Liver (tissue), 9 donors: ENCODE data around the gene MFAP3. TPM values are rescaled to one million over a fixed set of nuclear protein-coding genes. Genes with fewer than 3 reads are reported as not detected.
A peak's percentile ranks its signal among the peaks of the same experiment; 100 is the strongest.

Experiments used
- DNase-seq: peaks from one replicate; pipeline ENCODE4 v3.0.0-alpha.2; 2017; ENCODE audit warnings: low spot score
- H3K27ac ChIP-seq, 2 donors: one replicate each; pipeline ENCODE4 v1.7.0; 2013; ENCODE audit warnings: inconsistent platforms in 2 of 2, low read length in 2 of 2, control low read depth in 1 of 2, low read depth in 1 of 2, mild to moderate bottlenecking in 1 of 2
- H3K27me3 ChIP-seq, 4 donors: one replicate each; pipeline versions ENCODE4 v1.6.1 to v1.7.0; 2013; ENCODE audit warnings: low read length in 3 of 4, inconsistent platforms in 1 of 4, mild to moderate bottlenecking in 1 of 4, moderate library complexity in 1 of 4; ENCODE audit not compliant: control insufficient read depth in 4 of 4, insufficient read depth in 4 of 4
- H3K36me3 ChIP-seq, 4 donors: one replicate each; pipeline versions ENCODE4 v1.6.1 to v1.7.0; 2013; ENCODE audit warnings: low read length in 3 of 4, mild to moderate bottlenecking in 3 of 4, low read depth in 1 of 4, moderate library complexity in 1 of 4; ENCODE audit not compliant: control insufficient read depth in 4 of 4, insufficient read depth in 3 of 4
- H3K4me1 ChIP-seq, 4 donors: one replicate each; pipeline versions ENCODE4 v1.6.1 to v1.7.0; 2013; ENCODE audit warnings: low read length in 3 of 4, mild to moderate bottlenecking in 3 of 4, moderate library complexity in 1 of 4; ENCODE audit not compliant: control insufficient read depth in 4 of 4, insufficient read depth in 4 of 4
- H3K4me3 ChIP-seq, 3 donors: one replicate each; pipeline versions ENCODE4 v1.6.1 to v1.7.0; 2013; ENCODE audit warnings: low read length in 3 of 3, control low read depth in 1 of 3, low read depth in 1 of 3, mild to moderate bottlenecking in 1 of 3
- H3K9ac ChIP-seq, 2 donors: one replicate each; pipeline ENCODE4 v1.7.0; 2013; ENCODE audit warnings: low read length in 2 of 2, mild to moderate bottlenecking in 2 of 2, moderate library complexity in 2 of 2, control low read depth in 1 of 2, low read depth in 1 of 2
- H3K9me3 ChIP-seq, 4 donors: one replicate each; pipeline versions ENCODE4 v1.6.1 to v1.7.0; 2013; ENCODE audit warnings: low read length in 3 of 4; ENCODE audit not compliant: control insufficient read depth in 4 of 4
- EGR1 ChIP-seq, 2 donors: IDR thresholded peaks; 2 replicates each; pipeline ENCODE4 v1.6.1; 2016 to 2018; ENCODE audit warnings: antibody characterized with exemption in 2 of 2, low read depth in 2 of 2
- FOXA1 ChIP-seq: IDR thresholded peaks from 2 replicates; pipeline ENCODE4 v1.6.1; 2016; ENCODE audit warnings: antibody characterized with exemption
- GABPA ChIP-seq, 2 donors: IDR thresholded peaks in 1 of 2; conservative IDR thresholded peaks in 1 of 2; 2 replicates each; pipeline ENCODE4 v1.6.1; 2016; ENCODE audit warnings: antibody characterized with exemption in 2 of 2, mild to moderate bottlenecking in 1 of 2, moderate library complexity in 1 of 2
- HNF4A ChIP-seq, 2 donors: conservative IDR thresholded peaks; 2 replicates each; pipeline ENCODE4 v1.6.1; 2016; ENCODE audit warnings: antibody characterized with exemption in 2 of 2, mild to moderate bottlenecking in 2 of 2
- HNF4G ChIP-seq: IDR thresholded peaks from 2 replicates; pipeline ENCODE4 v1.6.1; 2016; ENCODE audit warnings: antibody characterized with exemption
- JUND ChIP-seq, 2 donors: IDR thresholded peaks; 2 replicates each; pipeline ENCODE4 v1.6.1; 2016; ENCODE audit warnings: antibody characterized with exemption in 2 of 2
- NR2F2 ChIP-seq: IDR thresholded peaks from 2 replicates; pipeline ENCODE4 v1.6.1; 2016; ENCODE audit warnings: antibody characterized with exemption
- RAD21 ChIP-seq, 2 donors: IDR thresholded peaks; 2 replicates each; pipeline ENCODE4 v1.6.1; 2016; ENCODE audit warnings: antibody characterized with exemption in 2 of 2, mild to moderate bottlenecking in 2 of 2
- RXRA ChIP-seq, 2 donors: IDR thresholded peaks; 2 replicates each; pipeline ENCODE4 v1.6.1; 2017 to 2018; ENCODE audit warnings: antibody characterized with exemption in 2 of 2, mild to moderate bottlenecking in 1 of 2
- SP1 ChIP-seq: IDR thresholded peaks from 2 replicates; pipeline ENCODE4 v1.6.1; 2018; ENCODE audit warnings: antibody characterized with exemption, mild to moderate bottlenecking
- TAF1 ChIP-seq: conservative IDR thresholded peaks from 2 replicates; pipeline ENCODE4 v1.6.1; 2016; ENCODE audit warnings: antibody characterized with exemption, mild to moderate bottlenecking
- YY1 ChIP-seq: IDR thresholded peaks from 2 replicates; pipeline ENCODE4 v1.6.1; 2016; ENCODE audit warnings: antibody characterized with exemption, mild to moderate bottlenecking
- ZBTB33 ChIP-seq: IDR thresholded peaks from 2 replicates; pipeline ENCODE4 v1.6.1; 2016; ENCODE audit warnings: antibody characterized with exemption
- WGBS: extraction: QIAGEN DNeasy Blood & Tissue Kit; methylation state at CpG from one replicate; pipeline ENCODE4 v1.1.7; 2013; 5-methylcytosine and 5-hydroxymethylcytosine counted together
- polyA plus RNA-seq, 2 donors: library from polyadenylated mRNA; stranded (reverse) in 1 of 2; unstranded in 1 of 2; fragments of 200-250 nt in 1 of 2; fragments of >200 nt in 1 of 2; fragmentation: Nextera tagmentation in 1 of 2; extraction: Ambion mirVana in 1 of 2; gene quantifications; one replicate each; pipeline versions ENCODE4 v1.2.1 to v1.2.3, GENCODE V29; 2013 to 2015
- total RNA-seq, 2 donors: library from RNA; depleted of rRNA; stranded (reverse); fragments of >200 nt; gene quantifications; one replicate each; pipeline ENCODE4 v1.2.3, GENCODE V29; 2014
- TF ChIP-seq, protein P1 (sequence below): IDR thresholded peaks from 2 replicates; pipeline ENCODE4 v1.6.1; 2016; ENCODE audit warnings: antibody characterized with exemption, mild to moderate bottlenecking
- TF ChIP-seq, protein P2 (sequence below): IDR thresholded peaks from 2 replicates; pipeline ENCODE4 v1.6.1; 2016; ENCODE audit warnings: antibody characterized with exemption
- donor health status: healthy.
- donor health status: healthy.
- donor health status: healthy.
- donor health status: healthy.
- donor health status: healthy.

Gene MFAP3
- total RNA-seq (10 to 100 TPM; 36.7 to 42.8 TPM), polyA plus RNA-seq (10 to 100 TPM in 1 of 2 donors, 1 to 10 TPM in 1; 2.7 to 10.4 TPM)

- H3K27ac ChIP-seq: peak within 1 kb of the TSS; percentile 72 to 79
- H3K36me3 ChIP-seq: no peaks in the 10 kb centered on the region
- no peaks in the 10 kb centered on the region for H3K9me3 ChIP-seq
- no peaks in the 10 kb centered on the region for H3K27me3 ChIP-seq
- H3K4me1 ChIP-seq: peaks cover 2 to 17% (median 9%) of the 10 kb centered on the region in 4 donors
- WGBS: 1% methylated on average over 51 of the region's 51 CpGs
- TF ChIP-seq EGR1 (IDR thresholded peaks at IDR 0.05; ENCODE audit: low read depth in 2 of 2) (peak in 1 of 2 donors; percentile 23), RAD21 (IDR thresholded peaks at IDR 0.05) (peak in 1 of 2 donors; percentile 21), ZBTB33 (no peak), TAF1 (peak; percentile 74), NR2F2 (peak; percentile 46), HNF4G (no peak), RXRA (IDR thresholded peaks at IDR 0.05) (peak; percentile 39 to 79), SP1 (peak; percentile 73), YY1 (peak; percentile 84), HNF4A (conservative IDR thresholded peaks at IDR 0.05) (peak; percentile 43 to 47), GABPA (IDR thresholded peaks at IDR 0.05 in 1 of 2, conservative IDR thresholded peaks at IDR 0.05 in 1 of 2) (peak; percentile 95 to 100), FOXA1 (no peak)
- TF ChIP-seq, protein P1, sequence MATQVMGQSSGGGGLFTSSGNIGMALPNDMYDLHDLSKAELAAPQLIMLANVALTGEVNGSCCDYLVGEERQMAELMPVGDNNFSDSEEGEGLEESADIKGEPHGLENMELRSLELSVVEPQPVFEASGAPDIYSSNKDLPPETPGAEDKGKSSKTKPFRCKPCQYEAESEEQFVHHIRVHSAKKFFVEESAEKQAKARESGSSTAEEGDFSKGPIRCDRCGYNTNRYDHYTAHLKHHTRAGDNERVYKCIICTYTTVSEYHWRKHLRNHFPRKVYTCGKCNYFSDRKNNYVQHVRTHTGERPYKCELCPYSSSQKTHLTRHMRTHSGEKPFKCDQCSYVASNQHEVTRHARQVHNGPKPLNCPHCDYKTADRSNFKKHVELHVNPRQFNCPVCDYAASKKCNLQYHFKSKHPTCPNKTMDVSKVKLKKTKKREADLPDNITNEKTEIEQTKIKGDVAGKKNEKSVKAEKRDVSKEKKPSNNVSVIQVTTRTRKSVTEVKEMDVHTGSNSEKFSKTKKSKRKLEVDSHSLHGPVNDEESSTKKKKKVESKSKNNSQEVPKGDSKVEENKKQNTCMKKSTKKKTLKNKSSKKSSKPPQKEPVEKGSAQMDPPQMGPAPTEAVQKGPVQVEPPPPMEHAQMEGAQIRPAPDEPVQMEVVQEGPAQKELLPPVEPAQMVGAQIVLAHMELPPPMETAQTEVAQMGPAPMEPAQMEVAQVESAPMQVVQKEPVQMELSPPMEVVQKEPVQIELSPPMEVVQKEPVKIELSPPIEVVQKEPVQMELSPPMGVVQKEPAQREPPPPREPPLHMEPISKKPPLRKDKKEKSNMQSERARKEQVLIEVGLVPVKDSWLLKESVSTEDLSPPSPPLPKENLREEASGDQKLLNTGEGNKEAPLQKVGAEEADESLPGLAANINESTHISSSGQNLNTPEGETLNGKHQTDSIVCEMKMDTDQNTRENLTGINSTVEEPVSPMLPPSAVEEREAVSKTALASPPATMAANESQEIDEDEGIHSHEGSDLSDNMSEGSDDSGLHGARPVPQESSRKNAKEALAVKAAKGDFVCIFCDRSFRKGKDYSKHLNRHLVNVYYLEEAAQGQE: peak; percentile 52
- TF ChIP-seq, protein P2, sequence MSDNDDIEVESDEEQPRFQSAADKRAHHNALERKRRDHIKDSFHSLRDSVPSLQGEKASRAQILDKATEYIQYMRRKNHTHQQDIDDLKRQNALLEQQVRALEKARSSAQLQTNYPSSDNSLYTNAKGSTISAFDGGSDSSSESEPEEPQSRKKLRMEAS: peak; percentile 74
- DNase-seq: peak; percentile 87
- H3K4me3 ChIP-seq: peak within 1 kb of the TSS; percentile 77 to 99 (median 78)
- H3K9ac ChIP-seq: peak within 1 kb of the TSS; percentile 55 to 73
Observed at GRCh38 chr5:154038707-154039457, at the start of gene MFAP3, which contains the start of gene FAM114A2. TSS of gene MFAP3 (plus strand) at chr5:154038967. CDS start at chr5:154049723, 10,756 bp downstream. TSS of gene FAM114A2 (minus strand) at chr5:154038910. CDS start at chr5:154034953, 3,957 bp downstream.

- H3K4me1 ChIP-seq: no peaks in the 10 kb centered on the region
- no peak for DNase-seq
- no peak overlapping the region for H3K27ac ChIP-seq
- no peaks in the 10 kb centered on the region for H3K27me3 ChIP-seq
- H3K9me3 ChIP-seq: no peaks in the 10 kb centered on the region
- no peak overlapping the region for H3K4me3 ChIP-seq
- H3K36me3 ChIP-seq: peaks cover 0 to 18% (median 10%) of the 10 kb centered on the region in 4 donors
- TF ChIP-seq HNF4G: no peak
- peak; percentile 15 to 33 for TF ChIP-seq HNF4A (conservative IDR thresholded peaks at IDR 0.05)
- no peak for TF ChIP-seq JUND (IDR thresholded peaks at IDR 0.05)
- no peak for TF ChIP-seq SP1
- no peak for TF ChIP-seq NR2F2
- no peak overlapping the region for H3K9ac ChIP-seq
Observed at GRCh38 chr5:153991168-153991567, 47.6 kb upstream of the MFAP3 start.
